ENCODE measurements around the gene ATP1A2. TPM values are rescaled to one million over a fixed set of nuclear protein-coding genes. Genes with fewer than 3 reads are reported as not detected.

The ATP1A2 gene
- total RNA-seq, 1 experiment from 2014 or later = 23.2 TPM

- TF ChIP-seq HMGXB4 (CRISPR knock-in tag; IDR thresholded peaks at IDR 0.05) (no peak), ZNF425 (CRISPR knock-in tag; conservative IDR thresholded peaks at IDR 0.05) (no peak), HMGA2 (CRISPR knock-in tag; IDR thresholded peaks at IDR 0.05) (no peak), AR (CRISPR knock-in tag; IDR thresholded peaks at IDR 0.05) (no peak), ARID4B (CRISPR knock-in tag; IDR thresholded peaks at IDR 0.05; ENCODE audit: borderline replicate concordance) (no peak), JUN (CRISPR knock-in tag; IDR thresholded peaks at IDR 0.05) (no peak), RORB (CRISPR knock-in tag; IDR thresholded peaks at IDR 0.05) (no peak), NR1H2 (CRISPR knock-in tag; IDR thresholded peaks at IDR 0.05) (no peak), ZNF281 (CRISPR knock-in tag; IDR thresholded peaks at IDR 0.05) (no peak), IRF2 (CRISPR knock-in tag; IDR thresholded peaks at IDR 0.05; ENCODE audit: borderline replicate concordance, low read depth) (no peak), ATF3 (CRISPR knock-in tag; conservative IDR thresholded peaks at IDR 0.05) (no peak), IRF1 (CRISPR knock-in tag; IDR thresholded peaks at IDR 0.05) (no peak)
Observed at GRCh38 chr1:160164121-160164520, 48.6 kb downstream of the ATP1A2 start (continued).

Measured in WTC11 (cell line).